H1 (cell line): ENCODE results near the gene NDUFB11. TPM values are rescaled to one million over a fixed set of nuclear protein-coding genes. Genes with fewer than 3 reads are reported as not detected.

ENCODE experiments used
- CTCF ChIA-PET: fragments of 300-600 bp; sonication (Branson Sonifier 250); formaldehyde crosslinking; loops from one replicate; lab custom pipeline; 2021; ENCODE audit not compliant: partially characterized antibody; lab: Charles Lee
- POLR2A ChIA-PET: fragments of 300-600 bp; sonication (Branson Sonifier 250); formaldehyde crosslinking; loops from one replicate; lab custom pipeline; 2021; ENCODE audit warnings: inconsistent platforms; ENCODE audit not compliant: partially characterized antibody; lab: Charles Lee
- DNase-seq, 2 experiments: peaks; one replicate each; pipeline versions ENCODE4 v3.0.0 to v3.0.0-alpha.2; 2010 to 2022; ENCODE audit warnings: low spot score in 2 of 2, low read depth in 1 of 2, mixed read lengths in 1 of 2
- FAIRE-seq: peaks from 2 replicates; lab custom pipeline; 2011; peaks lifted over from hg19 to GRCh38; lab: Jason Lieb, UNC
- H2AFZ ChIP-seq: 2 replicates; pipeline ENCODE4 v1.8.1; 2012; ENCODE audit warnings: low read length, inconsistent platforms
- H2AK5ac ChIP-seq: 2 replicates; pipeline ENCODE4 v1.6.1; 2013; ENCODE audit warnings: low read depth, low read length
- H2BK120ac ChIP-seq: replicated peaks from 2 replicates; pipeline ENCODE3; 2013; ENCODE audit warnings: low read depth, low read length, inconsistent platforms
- H2BK12ac ChIP-seq: 2 replicates; pipeline ENCODE4 v1.6.1; 2013; ENCODE audit warnings: low read depth, low read length
- H2BK15ac ChIP-seq: 2 replicates; pipeline ENCODE4 v1.6.1; 2013; ENCODE audit warnings: low read length
- H2BK20ac ChIP-seq: 2 replicates; pipeline ENCODE4 v1.6.1; 2013; ENCODE audit warnings: low read length
- H2BK5ac ChIP-seq: 2 replicates; pipeline ENCODE4 v1.6.1; 2013; ENCODE audit warnings: low read depth, low read length
- H3K14ac ChIP-seq: 2 replicates; pipeline ENCODE4 v1.6.1; 2013; ENCODE audit warnings: inconsistent platforms; ENCODE audit not compliant: insufficient read length
- H3K18ac ChIP-seq: 2 replicates; pipeline ENCODE4 v1.6.1; 2013; ENCODE audit warnings: low read length; ENCODE audit errors: extremely low read depth
- H3K23ac ChIP-seq: 2 replicates; pipeline ENCODE4 v1.6.1; 2013; ENCODE audit warnings: inconsistent platforms; ENCODE audit not compliant: insufficient read length
- H3K23me2 ChIP-seq: 2 replicates; pipeline ENCODE4 v1.6.1; 2013; ENCODE audit warnings: low read depth, low read length
- H3K27ac ChIP-seq: 2 replicates; pipeline ENCODE4 v1.6.1; 2011; ENCODE audit warnings: low read depth, low read length, inconsistent platforms
- H3K27me3 ChIP-seq, 4 experiments: replicated peaks in 1 of 4; 1 replicate in 1 of 4; 2 replicates in 3 of 4; pipeline versions ENCODE4 v1.6.1 to v1.8.1; 2011 to 2013; ENCODE audit warnings: low read length in 3 of 4, mild to moderate bottlenecking in 3 of 4, inconsistent platforms in 2 of 4, mixed read lengths in 2 of 4, moderate library complexity in 1 of 4; ENCODE audit not compliant: control insufficient read depth in 3 of 4, insufficient read depth in 3 of 4; ENCODE audit errors: extremely low read depth in 1 of 4
- H3K36me3 ChIP-seq, 4 experiments: 2 replicates each; pipeline versions ENCODE4 v1.6.1 to v1.8.1; 2011 to 2013; ENCODE audit warnings: mild to moderate bottlenecking in 4 of 4, low read length in 3 of 4, moderate library complexity in 2 of 4, control low read depth in 1 of 4, inconsistent platforms in 1 of 4; ENCODE audit not compliant: insufficient read depth in 4 of 4, control insufficient read depth in 2 of 4
- H3K4ac ChIP-seq: replicated peaks from 2 replicates; pipeline ENCODE3; 2013; ENCODE audit warnings: low read length, low read depth, mixed read lengths, inconsistent platforms; ENCODE audit not compliant: insufficient read length
- H3K4me1 ChIP-seq, 4 experiments: replicated peaks in 1 of 4; 1 replicate in 1 of 4; 2 replicates in 3 of 4; pipeline versions ENCODE4 v1.6.1 to v1.8.1; 2011 to 2013; ENCODE audit warnings: low read length in 3 of 4, inconsistent platforms in 2 of 4, mixed read lengths in 1 of 4; ENCODE audit not compliant: insufficient read depth in 4 of 4, control insufficient read depth in 3 of 4
- H3K4me2 ChIP-seq, 2 experiments: 2 replicates each; pipeline versions ENCODE4 v1.6.1 to v1.8.1; 2011 to 2013; ENCODE audit warnings: low read depth in 2 of 2, low read length in 2 of 2, control low read depth in 1 of 2, inconsistent platforms in 1 of 2, mild to moderate bottlenecking in 1 of 2; ENCODE audit not compliant: insufficient read depth in 1 of 2
- H3K4me3 ChIP-seq, 4 experiments: fragments of 200-600, 300-600 bp in 1 of 4; sonication (generic), shearing (Covaris generic), sonication (Bioruptor Twin) in 1 of 4; 2 replicates each; pipeline versions ENCODE4 v1.5.1 to v1.8.1; 2011 to 2016; ENCODE audit warnings: low read length in 4 of 4, low read depth in 3 of 4, control low read depth in 2 of 4, inconsistent platforms in 2 of 4, mild to moderate bottlenecking in 2 of 4, mixed read lengths in 1 of 4, moderate library complexity in 1 of 4; ENCODE audit not compliant: insufficient read depth in 2 of 4; ENCODE audit errors: extremely low read depth in 1 of 4
- H3K56ac ChIP-seq: replicated peaks from 2 replicates; pipeline ENCODE3; 2013; ENCODE audit warnings: low read depth, mild to moderate bottlenecking, mixed read lengths, low read length, inconsistent platforms; ENCODE audit not compliant: insufficient read length
- H3K79me1 ChIP-seq: 2 replicates; pipeline ENCODE4 v1.6.1; 2013; ENCODE audit warnings: low read depth, low read length, control low read depth
- H3K79me2 ChIP-seq, 2 experiments: 2 replicates each; pipeline versions ENCODE4 v1.6.1 to v1.8.1; 2012 to 2013; ENCODE audit warnings: low read length in 2 of 2, mild to moderate bottlenecking in 2 of 2, inconsistent platforms in 1 of 2; ENCODE audit not compliant: insufficient read depth in 2 of 2, control insufficient read depth in 1 of 2
- H3K9ac ChIP-seq, 4 experiments: replicated peaks in 1 of 4; 1 replicate in 1 of 4; 2 replicates in 3 of 4; pipeline versions ENCODE4 v1.6.1 to v1.8.1; 2011 to 2013; ENCODE audit warnings: low read depth in 3 of 4, low read length in 3 of 4, control low read depth in 2 of 4, mild to moderate bottlenecking in 2 of 4, moderate library complexity in 2 of 4, inconsistent platforms in 1 of 4; ENCODE audit errors: extremely low read depth in 1 of 4
- H3K9me3 ChIP-seq, 2 experiments: 2 replicates each; pipeline versions ENCODE4 v1.6.1 to v1.8.1; 2012 to 2013; ENCODE audit warnings: mild to moderate bottlenecking in 2 of 2, moderate library complexity in 2 of 2, control low read depth in 1 of 2, inconsistent platforms in 1 of 2, low read depth in 1 of 2, low read length in 1 of 2, mixed read lengths in 1 of 2; ENCODE audit not compliant: insufficient read depth in 2 of 2
- H4K20me1 ChIP-seq, 2 experiments: replicated peaks in 1 of 2; 2 replicates each; pipeline versions ENCODE3 to v1.8.1; 2011 to 2013; ENCODE audit warnings: inconsistent platforms in 2 of 2, low read length in 2 of 2, mild to moderate bottlenecking in 1 of 2; ENCODE audit not compliant: insufficient read depth in 2 of 2, control insufficient read depth in 1 of 2
- H4K5ac ChIP-seq: 2 replicates; pipeline ENCODE4 v1.6.1; 2013; ENCODE audit warnings: low read length, low read depth, mixed read lengths, inconsistent platforms; ENCODE audit not compliant: insufficient read length
- H4K8ac ChIP-seq: 2 replicates; pipeline ENCODE4 v1.8.0; 2013; ENCODE audit warnings: mild to moderate bottlenecking, moderate library complexity, low read length, inconsistent platforms; ENCODE audit not compliant: insufficient read depth; ENCODE audit errors: extremely low read depth
- H4K91ac ChIP-seq: replicated peaks from 2 replicates; pipeline ENCODE3; 2013; ENCODE audit warnings: low read length, mixed read lengths, inconsistent platforms; ENCODE audit not compliant: insufficient read length
- BACH1 ChIP-seq: IDR thresholded peaks from 2 replicates; pipeline ENCODE4 v1.6.1; 2012; ENCODE audit warnings: low read length, improper control_type of control experiment
- BCL11A ChIP-seq, 2 experiments: IDR thresholded peaks; one replicate each; pipeline ENCODE4 v1.6.1; 2011; ENCODE audit warnings: low read depth in 2 of 2, low read length in 2 of 2, mild to moderate bottlenecking in 2 of 2
- BRCA1 ChIP-seq: IDR thresholded peaks from 2 replicates; pipeline ENCODE4 v1.6.1; 2012; ENCODE audit warnings: low read depth, low read length, improper control_type of control experiment
- CBX8 ChIP-seq: fragments of 300-800, 300-1000 bp; sonication (generic); IDR thresholded peaks from 2 replicates; pipeline ENCODE4 v1.7.1; 2016; ENCODE audit warnings: low read depth, low read length, borderline replicate concordance
- CEBPB ChIP-seq: IDR thresholded peaks from 2 replicates; pipeline ENCODE4 v1.6.1; 2012; ENCODE audit warnings: low read depth, low read length
- CTBP2 ChIP-seq: IDR thresholded peaks from 2 replicates; pipeline ENCODE4 v1.7.0; 2011; ENCODE audit warnings: borderline replicate concordance, mild to moderate bottlenecking, moderate library complexity, mixed read lengths, low read length; ENCODE audit not compliant: insufficient read depth, insufficient read length
- KDM1A ChIP-seq: fragments of 200-600, 300-600 bp; sonication (generic); IDR thresholded peaks from 2 replicates; pipeline ENCODE4 v1.7.1; 2016; ENCODE audit warnings: mild to moderate bottlenecking, low read length, borderline replicate concordance
- RNF2 ChIP-seq: fragments of 200-900, 300-1000 bp; sonication (generic); IDR thresholded peaks from 2 replicates; pipeline ENCODE4 v1.7.1; 2016; ENCODE audit warnings: borderline replicate concordance, low read depth, mild to moderate bottlenecking, antibody characterized with exemption, low read length; ENCODE audit not compliant: poor library complexity, severe bottlenecking; ENCODE audit errors: missing control alignments
- RXRA ChIP-seq: IDR thresholded peaks from 2 replicates; pipeline ENCODE4 v1.6.1; 2011; ENCODE audit warnings: low read depth, mild to moderate bottlenecking, low read length, moderate library complexity; ENCODE audit not compliant: insufficient read depth
- SIX5 ChIP-seq: IDR thresholded peaks from 2 replicates; pipeline ENCODE4 v1.6.1; 2011; ENCODE audit warnings: mild to moderate bottlenecking, low read depth, low read length
- ZNF274 ChIP-seq: IDR thresholded peaks from 2 replicates; pipeline ENCODE4 v1.7.0; 2012; ENCODE audit warnings: low read length, borderline replicate concordance; ENCODE audit errors: extremely low read depth
- WGBS, 2 experiments: shearing (Covaris generic) in 1 of 2; methylation state at CpG; one replicate each; pipeline versions ENCODE4 v1.1.6 to v1.1.7; 2013 to 2015; ENCODE audit warnings: low lambda C conversion rate in 2 of 2, mixed read lengths in 2 of 2, inconsistent platforms in 1 of 2, low coverage in 1 of 2, missing lambda C conversion rate in 1 of 2; ENCODE audit not compliant: insufficient replicate concordance in 2 of 2, insufficient coverage in 1 of 2, insufficient read length in 1 of 2; ENCODE audit errors: extremely low coverage in 1 of 2, missing lambda C conversion rate in 1 of 2; 5-methylcytosine and 5-hydroxymethylcytosine counted together
- polyA plus RNA-seq, 7 experiments: library from polyadenylated mRNA; depleted of rRNA in 3 of 7; stranded (reverse) in 5 of 7; unstranded in 2 of 7; fragments of >200 nt in 5 of 7; fragments of 200-250 nt in 2 of 7; gene quantifications; 1 replicate in 5 of 7; 2 replicates in 1 of 7; 4 replicates in 1 of 7; pipeline versions ENCODE4 v1.2.1 to v1.2.3, GENCODE V29; 2011 to 2013; ENCODE audit warnings: missing spikeins in 2 of 7, mixed read lengths in 2 of 7
- total RNA-seq: library from RNA; stranded (reverse); fragmentation: NEBNext Ultra II Directional; extraction: Animal tissue kit (Norgen Biotek cat#: 25700); gene quantifications from 2 replicates; pipeline ENCODE4 v1.2.1, GENCODE V29; 2021

The NDUFB11 gene
- total and polyA plus RNA-seq, 2 of the 8 experiments (the other 6 are each of a cell fraction or from before 2014, with no cell fraction given), result 120 to 131 TPM

GRCh38 chrX:47168495-47169073, 24.1 kb upstream of the NDUFB11 start:
- H3K56ac ChIP-seq, result no peak overlapping the region
- H3K79me2 ChIP-seq, result peaks cover 0 to 5% of the 10 kb centered on the region in 2 experiments; a peak in 2 of 4 replicates
- no peak overlapping the region for H3K4ac ChIP-seq
- H2BK12ac ChIP-seq, result no peak overlapping the region
- FAIRE-seq (no peak), DNase-seq (no peak)
- H3K79me1 ChIP-seq, result no peaks in the 10 kb centered on the region; the same call in 1 of the 2 replicates
- peaks cover 0 to 13% (median 6%) of the 10 kb centered on the region in 4 experiments; a peak in 2 of 8 replicates for H3K36me3 ChIP-seq
- WGBS, 2 experiments, result 93% methylated on average over 6 of the region's 6 CpGs; no CpG with 5 or more reads in 1 of the 2 experiments
- H3K27me3 ChIP-seq, result no peaks in the 10 kb centered on the region
- H2BK20ac ChIP-seq, result no peak overlapping the region
- no peak overlapping the region for H2BK120ac ChIP-seq
- no peak overlapping the region for H4K91ac ChIP-seq
- H3K4me2 ChIP-seq, result no peak overlapping the region
- no peak overlapping the region for H4K8ac ChIP-seq
- no peak overlapping the region for H4K5ac ChIP-seq
- TF ChIP-seq SIX5 (no peak), RNF2 (no peak), BRCA1 (no peak), CBX8 (no peak), CEBPB (no peak), BACH1 (no peak), BCL11A (IDR thresholded peaks at IDR 0.05; ENCODE audit: low read depth in 2 of 2, low read length in 2 of 2) (no peak), RXRA (no peak), KDM1A (no peak), ZNF274 (no peak), CTBP2 (no peak)
- H3K23me2 ChIP-seq, result no peaks in the 10 kb centered on the region
- no peak overlapping the region for H2AFZ ChIP-seq
- H3K9me3 ChIP-seq, result no peaks in the 10 kb centered on the region
- H3K27ac ChIP-seq, result no peak overlapping the region
- H3K14ac ChIP-seq, result no peak overlapping the region
- H3K9ac ChIP-seq, result no peak overlapping the region
- no peak overlapping the region for H3K18ac ChIP-seq
- no peak overlapping the region for H3K23ac ChIP-seq
- CTCF ChIA-PET, result no interaction called here
- peaks cover 0 to 2% of the 10 kb centered on the region in 2 experiments for H4K20me1 ChIP-seq
- H2BK15ac ChIP-seq, result no peak overlapping the region
- no peaks in the 10 kb centered on the region for H3K4me1 ChIP-seq
- no peak overlapping the region for H2BK5ac ChIP-seq
- H3K4me3 ChIP-seq, result no peak overlapping the region
- POLR2A ChIA-PET, result no interaction called here
- no peak overlapping the region for H2AK5ac ChIP-seq
